SHP77 (cell line): ENCODE data around the gene SCAPER.
A peak's percentile ranks its signal among the peaks of the same experiment; 100 is the strongest.

Experiments used
- DNase-seq, 2 experiments: peaks; one replicate each; lab custom pipeline; 2025; lab: John Stamatoyannopoulos, UW

The SCAPER gene

DNA sequence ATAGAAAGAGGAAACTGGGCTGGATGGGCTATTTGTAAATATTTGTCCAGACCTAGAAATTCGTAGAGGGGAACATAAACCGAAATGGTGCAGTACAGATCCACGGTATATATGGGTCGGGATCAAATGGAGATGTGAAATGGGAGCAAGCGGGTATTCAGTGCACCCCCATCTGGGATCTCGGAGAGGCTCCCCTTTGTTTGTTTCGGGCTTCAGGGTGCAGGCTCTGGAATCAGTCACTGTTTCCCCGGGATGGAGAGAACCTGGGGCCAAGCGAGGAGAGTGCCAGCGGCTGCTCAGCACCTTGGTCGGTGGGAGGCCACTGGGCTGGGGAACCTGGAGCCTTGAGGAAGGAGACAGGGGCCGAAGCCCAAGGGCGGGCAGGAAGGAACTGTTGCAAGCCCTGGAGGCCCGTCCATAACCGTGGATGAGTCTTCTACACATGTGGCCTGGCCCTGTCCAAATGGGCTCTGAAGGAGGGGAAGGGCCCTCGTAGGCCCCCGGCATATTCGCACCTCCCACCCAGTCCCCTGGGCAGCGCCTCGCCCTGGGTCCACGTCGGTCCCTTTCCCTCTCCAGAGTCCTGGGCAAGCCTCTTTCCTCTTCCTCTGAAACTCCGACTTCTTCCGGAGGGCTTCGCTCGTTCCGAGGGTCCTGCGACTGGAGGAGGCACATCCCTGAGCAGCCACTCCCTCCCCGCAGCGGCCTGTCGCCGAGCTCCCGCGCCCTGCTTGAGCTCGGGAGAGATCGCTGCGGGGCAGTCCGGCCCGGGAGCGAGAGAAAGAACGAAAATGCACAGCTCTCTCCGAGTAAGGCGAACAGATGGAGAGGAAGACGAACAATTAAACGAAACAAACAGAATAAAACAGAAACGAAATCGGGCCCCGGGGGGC is 565.6 kb downstream of the SCAPER start:
- DNase-seq: no peak

DNA sequence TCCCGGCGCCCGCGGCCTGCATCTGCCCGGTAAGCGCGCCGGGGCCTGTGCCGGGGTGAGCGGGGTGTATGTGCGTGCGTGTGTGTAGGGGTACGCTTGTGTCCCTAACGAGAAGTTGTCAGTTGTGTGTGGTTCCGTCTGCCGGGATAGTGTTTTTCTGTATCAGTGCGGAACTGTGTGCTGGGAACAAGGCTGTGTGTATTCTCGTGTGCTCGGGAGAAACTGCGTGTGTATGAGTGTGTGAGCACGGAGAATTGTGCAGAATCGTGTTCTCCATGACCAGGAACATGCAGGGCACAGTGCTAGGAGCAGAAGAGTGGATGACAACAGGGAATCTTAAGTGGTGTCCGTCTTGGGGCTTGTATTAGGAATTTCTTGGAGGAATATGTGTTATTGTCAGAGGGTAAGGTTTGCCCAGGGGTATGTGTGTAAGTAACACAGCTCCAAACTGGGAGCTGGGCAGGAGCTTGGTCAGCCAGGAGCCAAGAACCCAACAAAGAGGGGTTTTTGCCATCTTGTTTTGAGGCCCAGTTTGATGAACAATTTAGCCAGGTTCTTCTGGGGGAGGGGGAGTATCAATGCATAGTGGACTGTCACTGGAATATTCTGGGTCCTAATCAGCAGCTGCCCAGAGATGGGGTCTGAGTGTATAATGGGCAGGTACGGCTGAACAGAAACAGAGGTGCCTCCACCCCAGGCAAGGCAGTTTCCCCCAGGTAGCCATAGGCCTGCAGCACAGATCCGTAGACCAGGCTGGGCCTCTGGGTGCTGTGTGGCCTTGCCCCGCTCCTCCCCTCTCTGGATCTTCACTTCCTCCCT is 566.4 kb downstream of the SCAPER start:
- no peak for DNase-seq

DNA sequence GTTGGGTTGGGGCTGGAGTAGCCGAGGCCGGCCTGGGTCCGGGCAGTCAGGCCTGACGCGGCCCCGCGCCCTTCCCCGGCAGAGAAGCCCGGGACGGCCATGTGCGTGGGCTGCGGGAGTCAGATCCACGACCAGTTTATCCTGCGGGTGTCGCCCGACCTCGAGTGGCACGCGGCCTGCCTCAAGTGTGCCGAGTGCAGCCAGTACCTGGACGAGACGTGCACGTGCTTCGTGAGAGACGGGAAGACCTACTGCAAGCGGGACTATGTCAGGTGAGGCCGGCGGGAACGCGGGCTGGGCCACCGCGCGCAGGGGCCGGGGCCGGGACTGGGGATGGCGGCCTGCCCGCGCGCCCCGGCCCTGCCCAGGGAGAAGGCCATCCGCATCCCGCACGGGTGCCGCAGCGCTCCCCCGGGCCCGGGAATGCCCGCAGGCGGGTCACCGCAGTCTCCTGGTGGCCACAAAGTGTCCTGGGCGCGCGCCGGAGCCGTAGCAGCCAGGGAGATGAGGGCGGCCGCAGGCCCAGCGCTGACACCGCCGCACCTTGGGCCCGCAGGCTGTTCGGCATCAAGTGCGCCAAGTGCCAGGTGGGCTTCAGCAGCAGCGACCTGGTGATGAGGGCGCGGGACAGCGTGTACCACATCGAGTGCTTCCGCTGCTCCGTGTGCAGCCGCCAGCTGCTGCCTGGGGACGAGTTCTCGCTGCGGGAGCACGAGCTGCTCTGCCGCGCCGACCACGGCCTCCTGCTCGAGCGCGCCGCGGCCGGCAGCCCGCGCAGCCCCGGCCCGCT is 567.2 kb downstream of the SCAPER start:
- no peak for DNase-seq

DNA sequence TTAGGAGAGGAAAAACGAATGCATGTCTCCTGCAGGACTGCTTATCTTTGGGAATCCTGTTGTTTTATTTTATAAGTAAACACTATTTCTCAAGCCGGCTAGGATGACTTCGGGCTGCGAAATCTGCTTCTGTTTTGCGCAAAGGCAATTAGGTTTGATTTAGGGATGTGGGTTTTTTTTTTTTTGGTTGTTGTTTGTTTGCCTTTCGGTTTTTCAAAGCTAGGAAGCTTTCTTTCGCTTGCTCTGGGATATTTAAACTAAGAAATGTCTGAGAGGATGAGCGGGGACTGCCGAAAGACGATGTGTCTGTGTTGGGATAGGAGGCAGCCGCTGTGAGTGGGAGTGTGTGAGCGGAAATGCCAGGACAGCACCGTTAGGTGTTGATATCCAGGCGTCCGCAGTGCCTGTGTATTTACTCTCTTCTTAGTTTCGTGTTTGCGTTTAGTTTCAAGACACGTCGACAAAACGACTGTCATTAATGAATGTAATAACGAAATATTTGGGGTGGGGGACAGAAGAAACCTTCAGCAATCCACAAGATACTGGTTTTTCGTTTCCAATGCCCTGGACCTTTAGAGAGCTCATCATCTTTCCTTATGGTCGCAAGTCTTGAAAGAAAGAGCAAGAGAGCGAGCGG is 568.0 kb downstream of the SCAPER start:
- DNase-seq: no peak

DNA sequence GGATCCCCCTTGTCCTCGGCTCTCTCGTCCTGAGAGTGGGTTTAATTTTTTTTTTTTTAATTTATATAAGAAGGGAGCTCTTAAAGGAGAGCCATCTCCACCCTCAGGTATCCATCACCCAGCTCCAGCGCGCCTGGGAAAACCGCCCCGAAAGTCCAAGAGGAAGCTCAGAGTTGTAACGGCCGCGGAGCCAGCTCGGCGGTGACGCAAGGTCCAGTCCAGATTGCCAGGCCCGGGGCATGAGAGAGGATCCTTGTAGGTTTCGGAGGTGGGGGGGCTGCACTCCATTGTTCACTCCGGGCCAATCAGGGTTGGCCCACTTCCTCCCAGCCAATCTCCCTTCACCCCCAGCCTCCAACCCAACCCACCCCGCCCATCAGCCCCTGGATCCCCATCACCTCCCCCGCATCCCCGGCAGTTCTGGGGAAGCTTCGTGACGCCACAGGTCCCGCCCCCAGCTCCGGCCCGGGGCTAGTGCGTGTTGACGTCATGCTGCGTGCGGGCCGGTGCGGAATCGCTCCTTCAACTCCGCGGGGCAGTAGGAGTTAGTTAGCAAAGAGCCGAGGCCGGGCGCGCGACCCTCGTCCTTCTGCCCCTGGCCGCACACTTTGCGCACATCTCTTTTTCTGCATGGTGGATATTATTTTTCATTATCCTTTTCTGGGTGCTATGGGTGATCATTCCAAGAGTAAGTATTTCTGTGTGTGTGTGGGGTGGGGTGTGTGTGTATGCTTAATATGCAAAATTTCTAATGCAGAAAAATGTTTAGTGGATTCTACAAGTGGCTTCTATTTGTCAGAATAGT is 568.7 kb downstream of the SCAPER start, which contains the start of gene ISL2:
TSS of gene ISL2 (plus strand) at position 520 of the 805 bp plus-strand sequence. CDS start at position 631, 111 bp downstream.
- no peak for DNase-seq

DNA sequence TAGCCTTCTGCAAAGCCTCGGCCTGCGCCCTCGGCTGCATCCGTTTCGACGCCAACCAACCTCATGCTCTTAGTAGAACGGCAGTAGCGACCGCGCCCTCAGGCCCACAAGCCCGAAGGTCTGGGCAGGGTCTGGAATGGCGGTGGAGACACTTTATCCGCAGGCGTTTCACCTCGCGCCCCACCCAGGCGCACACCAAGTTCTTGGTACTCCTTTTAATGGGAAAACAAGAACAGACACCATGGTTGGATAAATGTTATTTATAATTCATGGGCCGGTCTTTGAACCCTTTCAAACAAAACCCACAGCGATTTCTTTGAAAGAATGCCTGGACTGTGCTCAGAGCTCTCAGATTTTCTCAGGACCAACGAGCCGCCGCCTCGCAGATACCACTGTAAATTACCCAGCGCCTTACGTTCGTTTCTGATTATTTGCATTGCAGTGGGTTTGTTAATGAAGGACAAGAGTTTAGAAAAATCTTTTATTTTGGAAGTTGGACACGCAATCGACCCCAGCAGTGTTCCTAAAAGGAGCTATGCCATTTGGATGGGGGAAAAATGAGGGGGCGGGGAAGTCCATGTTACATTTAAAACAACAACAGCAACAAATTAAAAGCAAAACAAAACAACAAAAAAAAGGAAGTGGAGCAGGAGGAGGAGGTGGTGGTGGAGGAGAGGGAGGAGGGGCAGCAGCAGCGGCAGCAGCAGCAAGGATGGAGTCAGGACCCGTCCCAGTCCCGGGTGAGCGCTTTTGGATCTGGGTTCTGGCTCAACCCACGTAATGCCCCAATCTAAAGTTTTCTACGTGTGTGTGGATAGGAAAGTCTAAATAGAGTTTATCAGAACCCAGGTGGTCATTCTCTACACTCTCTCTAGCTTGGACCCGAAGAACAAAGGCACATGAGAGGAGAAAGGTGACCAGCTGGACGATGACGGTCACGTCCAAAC is 569.6 kb downstream of the SCAPER start:
- DNase-seq: no peak

DNA sequence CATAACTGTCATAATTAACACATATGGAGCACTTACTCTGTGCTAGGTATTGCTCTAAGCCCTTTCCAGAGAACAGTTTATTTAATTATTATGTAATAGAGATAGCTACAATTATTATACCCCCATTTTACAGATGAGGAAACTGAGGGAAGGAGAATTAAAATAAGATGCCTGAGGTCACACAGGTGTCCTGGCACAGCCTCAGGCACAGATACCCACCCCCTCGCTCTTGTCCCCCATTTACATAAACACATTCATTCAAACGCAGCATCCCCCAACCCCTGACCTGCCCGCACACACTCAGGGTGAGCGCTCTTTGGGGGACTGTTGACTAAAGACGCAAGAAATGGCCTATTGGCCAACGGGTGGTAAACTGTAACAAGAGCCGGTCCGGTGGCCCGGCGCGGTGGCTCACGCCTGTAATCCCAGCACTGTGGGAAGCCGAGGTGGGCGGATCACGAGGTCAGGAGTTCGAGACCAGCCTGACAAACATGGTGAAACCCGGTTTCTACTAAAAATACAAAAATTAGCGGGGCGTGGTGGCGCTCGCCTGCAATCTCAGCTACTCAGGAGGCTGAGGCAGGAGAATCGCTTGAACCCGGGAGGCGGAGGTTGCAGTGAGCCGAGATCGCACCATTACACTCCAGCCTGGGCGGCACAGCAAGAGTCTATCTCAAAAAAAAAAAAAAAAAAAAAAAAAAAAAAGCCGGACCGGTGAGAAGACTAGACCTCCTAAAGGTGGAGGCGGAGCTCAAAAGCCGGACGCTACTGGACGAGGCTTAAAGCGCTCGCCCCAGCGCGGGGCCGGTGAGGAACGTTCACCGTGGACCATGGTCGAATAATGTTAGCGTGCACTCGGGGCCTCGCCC is 570.5 kb downstream of the SCAPER start:
- no peak for DNase-seq

DNA sequence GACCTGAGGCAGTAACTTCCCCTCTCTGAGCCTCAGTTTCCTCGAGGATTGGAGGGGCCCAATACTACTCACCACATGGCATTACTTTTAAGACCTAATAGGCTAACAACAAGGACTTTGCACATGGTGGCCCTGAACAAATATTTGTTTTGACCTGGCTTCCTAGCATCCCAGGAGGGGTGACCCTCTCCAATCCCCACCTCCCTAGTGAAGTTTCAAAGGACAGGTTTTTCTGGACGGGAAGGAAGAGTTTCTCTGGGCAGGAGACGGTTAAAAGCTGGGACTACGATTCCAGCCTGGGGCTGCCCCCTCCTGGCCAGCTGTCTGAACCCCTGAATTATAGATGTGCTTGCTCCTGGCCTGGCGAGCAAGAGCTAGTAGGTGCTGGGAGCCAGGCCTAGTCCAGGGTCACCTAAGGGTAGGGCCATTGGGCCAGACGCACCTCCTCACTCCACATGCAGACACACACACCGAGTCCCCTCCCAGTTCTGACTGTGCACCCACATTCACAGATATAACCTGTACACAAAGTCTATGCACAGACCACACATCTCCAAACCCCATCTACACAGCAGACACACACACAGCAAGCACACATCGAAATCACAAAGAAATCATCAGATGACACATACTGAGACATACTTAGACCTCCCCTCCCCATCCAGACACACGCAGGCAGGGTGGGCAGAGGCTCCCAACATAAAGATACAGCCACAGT is 571.3 kb downstream of the SCAPER start:
- no peak for DNase-seq

DNA sequence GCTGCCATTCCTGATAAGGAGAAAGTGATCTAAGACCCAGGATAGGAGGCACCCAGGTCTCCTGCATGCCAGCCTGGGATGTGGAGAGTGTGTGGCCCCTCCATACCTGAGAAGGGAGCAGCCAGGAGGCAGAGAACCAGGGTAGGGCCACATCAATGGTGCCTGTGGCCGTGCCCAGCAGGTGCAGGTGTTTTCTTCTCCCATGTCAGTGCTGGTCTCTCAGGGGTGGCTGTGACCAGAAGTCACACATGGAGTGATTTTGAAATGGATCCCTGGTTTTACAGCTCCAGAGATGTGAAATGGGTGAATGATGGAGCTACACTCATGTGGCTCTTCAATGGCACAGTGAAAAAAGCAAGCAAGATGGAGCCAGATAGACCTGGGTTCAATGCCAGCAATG is 571.8 kb downstream of the SCAPER start:
- no peak for DNase-seq

DNA sequence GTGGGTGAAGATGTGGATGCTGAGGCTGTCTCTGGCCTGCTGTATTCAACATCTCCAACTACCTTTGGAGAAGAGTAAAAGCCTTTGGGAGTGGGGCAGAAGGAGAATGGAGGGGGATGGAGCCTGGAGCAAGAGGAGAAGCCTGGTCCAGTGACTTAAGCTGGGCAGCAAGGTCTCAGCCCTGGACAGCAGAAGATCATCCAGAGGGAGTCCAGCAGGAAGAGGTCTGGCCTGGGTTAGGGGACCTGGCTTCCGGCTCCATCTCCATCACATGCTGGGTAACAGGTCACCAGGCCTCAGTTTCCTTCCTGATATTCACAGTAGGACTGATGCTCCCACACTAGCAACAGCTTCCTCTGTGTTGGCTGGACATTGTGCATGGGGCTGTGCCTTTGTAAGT is 572.3 kb downstream of the SCAPER start:
- no peak for DNase-seq

DNA sequence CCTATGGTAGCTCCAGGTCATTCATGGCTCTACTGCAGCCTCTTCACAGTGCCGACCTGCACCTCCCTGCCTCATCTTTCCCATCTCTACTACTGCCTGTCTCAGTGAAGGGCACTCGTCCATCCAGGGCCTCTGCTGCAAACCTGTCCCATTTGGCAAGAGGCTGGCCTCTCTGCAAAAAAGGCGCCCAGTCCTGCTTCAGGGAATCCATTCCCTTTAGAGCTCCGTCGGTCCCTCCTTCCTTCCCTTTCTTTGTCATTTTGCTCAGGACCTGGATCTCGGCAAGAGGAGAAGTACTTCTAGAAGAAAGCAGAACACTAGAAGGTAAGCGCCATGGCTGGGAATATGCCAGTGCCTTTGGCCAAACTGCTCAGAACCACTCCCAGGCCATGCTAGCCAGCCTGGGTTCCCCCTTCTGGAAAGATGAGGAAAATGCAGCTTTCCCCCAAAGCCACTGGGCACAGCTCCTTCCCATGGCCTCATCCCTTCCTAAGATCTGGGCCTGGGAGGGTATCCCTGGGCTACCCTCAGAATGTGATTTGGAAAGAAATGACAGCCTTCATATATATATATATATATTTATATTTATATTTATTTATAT is 575.0 kb downstream of the SCAPER start:
- DNase-seq: peak in 1 of 2 experiments; percentile 8

DNA sequence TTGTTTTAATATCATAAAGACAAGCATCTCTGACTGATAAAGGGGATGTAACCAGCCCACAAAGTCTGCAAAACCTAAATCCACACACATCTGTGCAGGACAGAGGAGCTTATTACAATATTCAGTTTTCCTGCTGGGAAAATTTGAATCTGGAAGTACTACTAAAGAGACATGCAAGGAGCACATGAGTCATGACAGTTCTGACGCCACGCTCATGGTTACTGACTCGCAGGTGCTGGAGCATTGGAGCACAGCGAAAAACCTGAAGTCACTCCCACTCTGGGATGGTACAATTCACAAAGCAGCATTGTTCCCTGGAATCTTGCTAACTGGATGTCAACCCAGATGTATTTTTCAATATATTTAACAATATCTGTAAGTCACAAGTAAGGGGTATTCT is 576.2 kb downstream of the SCAPER start:
- no peak for DNase-seq

DNA sequence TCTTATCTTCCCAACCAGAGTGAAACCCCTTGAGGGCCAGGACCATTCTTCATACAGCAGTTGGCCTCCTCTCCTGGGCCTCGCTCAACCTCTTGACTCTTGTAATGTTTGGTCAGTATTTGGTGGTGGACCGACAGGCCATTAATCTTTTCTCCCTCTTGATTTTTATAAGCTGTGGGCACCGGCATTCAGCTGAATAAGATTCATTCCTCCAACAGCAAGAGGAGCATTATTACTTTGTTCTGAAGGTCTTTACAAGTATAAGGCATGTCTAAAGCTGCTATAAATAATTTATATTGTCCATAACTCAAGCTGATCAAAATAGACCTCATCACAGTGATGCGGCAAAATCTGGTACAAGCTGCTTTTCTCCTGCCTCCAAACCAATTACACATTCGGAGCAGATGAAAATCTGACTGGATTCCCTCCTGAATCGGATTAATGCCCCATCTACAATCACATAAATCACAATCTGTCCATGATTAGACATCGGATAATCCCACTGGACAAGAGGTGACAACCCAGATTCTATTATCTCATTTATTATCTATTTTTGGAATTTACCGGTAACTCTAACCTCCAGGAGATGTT is 576.9 kb downstream of the SCAPER start:
- no peak for DNase-seq

DNA sequence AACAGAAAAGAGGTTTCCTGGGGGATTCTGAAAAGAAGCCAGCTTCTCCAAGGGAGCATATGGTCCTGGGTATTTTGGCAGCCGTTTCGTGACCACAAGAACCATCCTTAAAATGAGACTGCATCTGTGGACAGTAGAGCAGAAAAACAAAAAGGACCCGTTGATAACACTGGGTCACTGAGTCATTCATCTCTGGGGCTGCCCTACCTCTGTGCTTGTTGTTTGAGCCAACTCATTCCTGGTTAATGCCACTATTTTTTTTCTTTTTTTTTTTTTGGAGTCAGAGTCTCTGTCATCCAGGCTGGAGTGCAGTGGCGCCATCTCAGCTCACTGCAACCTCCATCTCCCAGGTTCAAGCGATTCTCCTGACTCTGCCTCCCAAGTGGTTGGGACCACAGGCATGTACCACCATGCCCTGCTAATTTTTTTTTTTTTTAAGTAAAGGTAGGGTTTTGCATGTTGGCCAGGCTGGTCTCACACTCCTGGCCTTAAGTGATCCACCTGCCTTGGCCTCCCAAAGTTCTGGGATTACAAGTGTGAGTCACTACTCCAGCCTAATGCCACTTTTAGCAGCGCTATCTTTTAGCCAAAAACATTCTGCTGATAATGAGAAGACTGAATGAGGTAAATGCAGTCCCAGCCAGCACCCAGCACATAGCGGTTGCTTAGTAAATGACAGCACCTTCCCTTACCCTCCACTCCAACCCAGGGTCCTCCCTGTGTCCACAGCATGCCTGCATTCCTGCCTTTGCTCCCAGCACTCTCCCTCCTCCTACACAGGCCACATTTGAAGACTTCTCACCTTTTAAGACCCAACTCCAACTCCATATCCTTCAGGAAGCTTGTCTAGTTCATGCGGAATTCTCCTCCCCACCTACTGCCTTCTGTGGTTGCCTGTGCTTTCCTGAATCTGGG is 577.7 kb downstream of the SCAPER start:
- no peak for DNase-seq

DNA sequence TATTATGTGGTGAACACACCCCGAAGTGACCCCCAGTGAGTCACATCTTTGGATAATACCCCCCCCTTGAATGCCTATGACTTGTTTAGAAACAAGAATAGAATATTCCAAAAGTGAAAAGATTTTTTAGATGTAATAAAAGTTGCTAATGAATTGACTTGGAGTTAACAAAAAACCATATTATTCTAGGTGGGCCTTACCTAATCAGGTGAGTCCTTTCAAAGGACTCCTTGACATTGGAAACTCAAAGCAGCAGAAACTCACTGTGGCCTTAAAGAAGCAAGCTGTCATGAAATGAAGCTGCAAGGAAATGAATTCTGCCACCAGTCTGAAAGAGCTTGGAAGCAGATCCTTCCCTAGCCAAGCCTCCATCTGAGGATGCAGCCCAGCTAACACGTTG is 579.4 kb downstream of the SCAPER start:
- DNase-seq: no peak

DNA sequence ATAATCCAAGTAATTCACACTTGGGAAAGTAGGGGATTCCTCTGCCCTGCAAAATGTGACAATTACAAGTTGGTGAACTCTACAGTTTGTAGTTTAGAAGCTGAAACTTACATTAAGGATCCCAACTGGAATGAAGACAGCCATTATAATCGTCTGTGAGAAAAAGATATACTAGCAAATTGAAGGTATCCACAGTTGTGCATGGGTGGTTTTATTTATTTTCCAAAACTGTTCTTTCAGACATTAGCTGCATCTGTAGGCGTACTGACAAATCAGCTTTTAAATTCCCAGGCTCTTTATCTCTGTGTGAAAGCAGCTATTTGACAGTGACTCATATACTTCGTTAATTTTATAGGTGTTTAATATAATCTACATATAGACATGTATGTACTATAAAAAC is 581.1 kb downstream of the SCAPER start:
- no peak for DNase-seq
